GM19372 (cell line): ENCODE results near the gene RAPGEF5.
"Not testable (repeated sequence)": the region's sequence is repeated elsewhere in the genome, so short reads cannot be mapped to it uniquely, and the experiment has no call there.

Experiments
- ATAC-seq: cut with Tn5 transposase; IDR thresholded peaks from one replicate; pipeline ENCODE4 v1.9.1; 2021; ENCODE audit warnings: mild to moderate bottlenecking, low read depth, moderate library complexity; ENCODE audit not compliant: unreplicated experiment

RAPGEF5 gene

DNA sequence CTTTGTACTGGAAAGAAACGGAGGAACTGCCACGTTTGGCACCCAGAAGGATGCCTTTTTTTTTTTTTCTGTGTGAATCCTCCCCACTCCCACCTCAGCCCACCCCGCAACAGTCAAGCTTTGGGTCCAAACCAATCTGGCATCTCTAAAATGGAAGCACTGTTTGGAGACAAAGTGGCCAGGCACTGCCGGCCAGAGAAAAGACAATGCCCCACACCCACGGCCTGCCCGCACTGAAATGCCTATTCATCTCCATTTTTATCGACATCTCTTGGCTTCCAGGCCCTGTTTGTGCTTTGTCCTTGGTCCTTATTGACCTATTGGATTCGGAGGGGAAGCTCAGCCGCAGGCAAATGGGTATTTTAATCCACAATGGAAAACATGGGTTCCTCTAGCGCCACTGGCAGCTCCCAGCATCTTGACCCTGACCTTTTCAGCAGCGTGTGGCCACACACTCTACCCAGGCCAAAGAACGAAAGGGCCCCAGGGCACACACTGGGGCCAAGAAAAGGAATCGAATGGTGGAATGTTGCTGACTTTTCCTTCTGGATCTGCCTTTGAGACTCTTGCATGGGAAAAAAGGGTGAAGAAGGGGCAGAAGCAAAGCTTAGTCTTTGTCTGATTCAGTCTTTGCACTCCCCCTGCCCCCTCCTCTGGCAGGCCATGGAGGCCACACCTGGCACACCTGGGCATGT, 248.7 kb downstream of the RAPGEF5 start:
- no peak for ATAC-seq

DNA sequence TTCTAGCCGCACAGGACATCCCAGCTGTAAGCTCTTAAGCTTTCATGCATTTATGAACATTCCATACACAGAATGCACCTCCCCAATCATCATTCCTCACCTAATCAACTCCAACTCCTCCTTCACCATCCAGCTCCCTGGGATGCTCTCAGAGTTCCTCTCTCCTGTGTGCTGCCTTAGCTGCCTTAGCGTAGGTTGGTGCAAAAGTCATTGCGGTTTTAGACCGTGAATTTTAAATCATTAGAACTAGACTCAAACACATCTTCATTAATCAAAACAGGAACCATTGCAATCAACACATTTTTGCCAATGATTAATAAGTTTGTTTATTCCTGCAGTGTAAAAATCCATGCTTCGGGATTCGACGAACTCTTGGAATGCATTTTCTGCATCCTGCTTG, 251.4 kb downstream of the RAPGEF5 start:
- ATAC-seq = no peak

DNA sequence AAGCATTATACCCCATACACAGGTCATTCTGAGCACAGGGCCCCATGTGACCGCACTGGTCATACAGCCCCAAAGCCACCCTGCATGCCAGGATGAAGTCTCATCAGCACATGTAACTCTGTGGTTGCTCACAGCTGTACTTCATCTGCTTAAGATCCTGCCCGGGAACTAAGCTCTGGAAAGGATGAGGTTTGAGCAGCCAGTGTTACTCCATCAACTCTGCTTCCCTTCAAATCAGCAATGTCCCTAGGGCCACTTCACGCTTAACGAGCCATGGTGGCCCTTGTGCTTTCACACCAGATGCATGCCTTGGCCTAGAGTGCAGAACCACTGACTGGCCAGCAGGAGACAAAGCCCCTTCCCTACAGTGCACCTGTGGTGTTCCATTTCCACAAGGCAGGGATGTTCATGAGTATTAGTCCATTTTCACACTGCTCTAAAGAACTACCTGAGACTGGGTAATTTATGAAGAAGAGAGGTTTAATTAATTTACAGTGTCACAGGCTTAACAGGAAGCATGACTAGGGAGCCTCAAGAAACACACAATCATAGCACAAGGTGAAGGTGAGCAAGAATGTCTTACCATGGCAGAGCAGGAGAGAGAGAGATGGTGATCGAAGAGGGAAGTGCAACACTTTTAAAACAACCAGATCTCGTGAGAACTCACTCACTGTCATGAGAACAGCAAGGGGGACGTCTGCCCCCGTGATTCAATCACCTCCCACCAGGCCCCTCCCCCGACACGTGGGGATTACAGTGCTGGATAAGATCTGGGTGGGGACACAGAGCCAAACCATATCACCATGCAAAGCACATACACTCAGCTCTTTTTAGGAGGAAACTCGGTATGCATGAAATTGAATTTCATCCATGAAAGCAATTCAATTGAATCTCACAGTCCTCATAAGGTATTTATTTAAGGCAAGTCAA, 262.3 kb downstream of the RAPGEF5 start:
- no peak for ATAC-seq

GRCh38 chr7:22093936-22094335, 263.0 kb downstream of the RAPGEF5 start:
- ATAC-seq = no peak

DNA sequence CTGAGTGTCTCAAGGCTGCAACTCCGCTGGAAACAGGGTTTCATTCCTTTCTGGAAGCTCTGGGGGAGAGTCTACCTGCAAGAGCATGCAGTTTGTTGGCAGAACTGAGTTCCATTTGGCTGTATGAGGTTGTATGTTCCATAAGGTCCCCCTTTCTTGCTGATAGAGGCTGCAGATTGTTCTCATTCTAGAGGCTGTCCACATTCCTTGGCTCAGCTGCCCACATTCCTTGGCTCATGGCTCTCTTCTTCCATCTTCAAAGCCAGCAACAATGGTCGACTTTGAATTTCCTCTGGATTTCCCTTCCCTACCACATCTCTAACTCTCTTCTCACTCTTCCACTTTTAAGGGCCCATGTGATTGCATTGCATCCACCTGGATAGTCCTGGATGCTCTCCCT, 264.0 kb downstream of the RAPGEF5 start:
- no peak for ATAC-seq

- not testable (repeated sequence) for ATAC-seq
Measured at GRCh38 chr7:22090958-22091525, 265.9 kb downstream of the RAPGEF5 start.

GRCh38 chr7:22090512-22090911, 266.4 kb downstream of the RAPGEF5 start:
- ATAC-seq = no peak

DNA sequence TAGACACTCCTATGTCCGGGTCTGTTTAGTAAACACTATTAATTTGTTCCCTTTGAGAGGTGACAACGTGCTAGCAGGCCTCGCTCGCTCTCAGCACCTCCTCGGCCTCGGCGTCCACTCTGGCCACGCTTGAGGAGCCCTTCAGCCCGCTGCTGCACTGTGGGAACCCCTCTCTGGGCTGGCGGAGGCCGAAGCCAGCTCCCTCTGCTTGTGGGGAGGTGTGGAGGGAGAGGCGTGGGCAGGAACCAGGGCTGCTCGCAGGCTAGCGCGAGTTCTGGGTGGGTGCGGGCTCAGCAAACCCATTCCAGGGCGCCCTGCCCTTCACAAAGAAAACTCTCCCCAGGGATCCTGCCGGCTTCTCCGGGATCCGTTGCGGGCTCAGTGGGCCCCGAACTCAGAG, 266.8 kb downstream of the RAPGEF5 start:
- ATAC-seq = no peak

- ATAC-seq = no peak
Measured at GRCh38 chr7:22088827-22089226, 268.1 kb downstream of the RAPGEF5 start.

DNA sequence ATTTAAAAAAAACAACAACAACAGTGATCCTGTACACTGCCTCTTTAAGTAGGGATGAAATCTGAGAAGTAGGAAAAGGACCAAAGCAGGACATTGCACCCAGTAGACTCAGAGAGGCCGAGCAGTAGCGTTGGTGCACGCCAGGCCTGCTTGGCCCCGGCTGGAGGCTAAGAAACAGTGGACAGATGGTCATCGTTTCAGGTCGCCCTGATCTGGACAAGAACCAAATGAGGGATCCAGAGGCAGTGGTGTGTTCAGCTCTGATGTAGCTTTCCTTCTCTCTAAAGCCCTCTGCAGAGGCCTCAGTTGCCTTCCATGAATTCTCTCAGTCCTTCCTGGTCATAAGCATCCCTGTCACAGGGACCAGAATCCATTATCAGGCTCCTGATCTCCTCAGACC, 269.1 kb downstream of the RAPGEF5 start:
- no peak for ATAC-seq

DNA sequence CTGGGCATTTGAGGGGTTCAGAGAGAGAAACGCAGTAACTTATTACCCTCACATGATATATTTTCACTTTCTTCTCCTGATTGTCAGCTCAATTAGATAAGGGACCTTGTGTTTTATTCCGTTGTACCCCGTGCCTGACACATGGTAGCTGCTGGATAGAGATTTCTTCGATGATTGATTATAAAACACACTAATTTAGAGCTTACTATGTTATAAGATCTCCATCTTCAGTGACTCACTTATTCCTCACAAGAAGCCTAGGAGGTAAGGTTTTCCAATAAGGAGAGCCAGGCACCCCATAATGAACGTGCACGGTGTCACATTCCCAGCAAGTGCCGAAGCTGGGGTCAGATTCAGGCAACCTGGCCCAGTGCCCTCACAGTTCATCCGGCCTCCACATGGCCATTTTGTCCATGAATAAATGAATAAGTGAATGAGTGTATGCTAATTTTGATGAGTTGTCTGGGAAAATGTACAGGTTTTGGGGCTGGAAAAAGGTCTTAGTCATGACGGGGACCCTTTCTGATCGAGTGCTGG, 273.2 kb downstream of the RAPGEF5 start:
- no peak for ATAC-seq

GRCh38 chr7:22082886-22083703, 273.9 kb downstream of the RAPGEF5 start:
- peak; percentile 96 for ATAC-seq

DNA sequence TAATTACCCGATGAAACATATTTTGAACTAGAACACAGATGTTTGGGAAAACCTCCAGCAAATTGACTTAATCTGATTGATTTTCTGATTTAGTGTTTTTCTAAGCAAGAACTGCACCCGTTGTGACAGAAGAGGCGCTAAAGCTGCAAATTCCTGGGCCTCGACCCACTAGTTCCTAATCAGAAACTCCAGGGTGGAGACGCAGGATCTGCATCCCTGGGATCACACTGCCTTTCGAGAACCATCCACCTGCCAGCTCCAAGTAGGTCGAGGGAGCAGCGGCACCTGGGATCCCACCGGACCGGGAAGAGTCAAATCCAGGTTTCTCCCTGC, 274.4 kb downstream of the RAPGEF5 start:
- ATAC-seq = peak; percentile 6

DNA sequence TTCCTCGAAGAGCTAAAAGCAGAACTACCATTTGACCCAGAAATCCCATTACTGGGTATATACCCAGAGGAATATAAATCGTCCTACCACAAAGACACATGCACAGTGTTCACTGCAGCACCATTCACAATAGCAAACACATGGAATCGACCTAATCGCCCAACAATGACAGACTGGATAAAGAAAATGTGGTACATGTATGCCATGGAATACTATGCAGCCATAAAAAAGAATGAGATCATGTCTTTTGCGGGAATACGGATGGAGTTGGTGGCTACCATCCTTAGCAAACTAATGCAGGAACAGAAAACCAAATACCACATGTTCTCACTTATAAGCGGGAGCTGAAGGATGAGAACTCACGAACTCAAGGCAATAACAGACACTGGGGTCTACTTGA, 276.7 kb downstream of the RAPGEF5 start:
- not testable (repeated sequence) for ATAC-seq

- not testable (repeated sequence) for ATAC-seq
Measured at GRCh38 chr7:22078872-22079271, 278.1 kb downstream of the RAPGEF5 start.

GRCh38 chr7:22075561-22075960, 281.4 kb downstream of the RAPGEF5 start:
- no peak for ATAC-seq

GRCh38 chr7:22074897-22075296, 282.1 kb downstream of the RAPGEF5 start:
- no peak for ATAC-seq
